Naive B cell (primary cell): ENCODE results near the gene SH2D3A. TPM values are rescaled to one million over a fixed set of nuclear protein-coding genes. Genes with fewer than 3 reads are reported as not detected.
A peak's percentile ranks its signal among the peaks of the same experiment; 100 is the strongest.

Source experiments
- ATAC-seq, 2 donors: fragments of 150-1000 bp; cut with Tn5 transposase; 2 replicates each; pipeline ENCODE4 v1.10.0; 2021; ENCODE audit warnings: low read depth in 2 of 2, mild to moderate bottlenecking in 2 of 2, moderate library complexity in 2 of 2
- DNase-seq: peaks from one replicate; pipeline ENCODE4 v3.0.0; 2022
- H3K27ac Mint-ChIP-seq, 6 donors: one replicate each; pipeline ENCODE4 v1.8.0; 2020 to 2022; ENCODE audit warnings: mild to moderate bottlenecking in 6 of 6, mixed read lengths in 6 of 6, moderate library complexity in 5 of 6, inconsistent platforms in 2 of 6
- H3K27me3 Mint-ChIP-seq, 3 donors: one replicate each; pipeline ENCODE4 v1.8.0; 2021 to 2022; ENCODE audit warnings: mixed read lengths in 3 of 3, mild to moderate bottlenecking in 1 of 3
- H3K36me3 Mint-ChIP-seq, 2 donors: one replicate each; pipeline ENCODE4 v1.8.0; 2020 to 2022; ENCODE audit warnings: mixed read lengths in 2 of 2, inconsistent platforms in 1 of 2, mild to moderate bottlenecking in 1 of 2
- H3K4me1 Mint-ChIP-seq, 3 donors: one replicate each; pipeline ENCODE4 v1.8.0; 2020 to 2022; ENCODE audit warnings: mixed read lengths in 3 of 3, inconsistent platforms in 1 of 3, mild to moderate bottlenecking in 1 of 3, moderate library complexity in 1 of 3
- H3K4me3 Mint-ChIP-seq, 8 donors: one replicate each; pipeline ENCODE4 v1.8.0; 2020 to 2022; ENCODE audit warnings: mild to moderate bottlenecking in 8 of 8, mixed read lengths in 8 of 8, moderate library complexity in 8 of 8, inconsistent platforms in 2 of 8
- H3K9me3 Mint-ChIP-seq, 7 donors: one replicate each; pipeline ENCODE4 v1.8.0; 2020 to 2022; ENCODE audit warnings: mixed read lengths in 7 of 7, mild to moderate bottlenecking in 5 of 7, inconsistent platforms in 2 of 7, moderate library complexity in 1 of 7
- polyA plus RNA-seq, 6 donors: library from polyadenylated mRNA; unstranded; fragments of 300-500 nt; fragmentation: Illumina TruSeq; gene quantifications; one replicate each; pipeline ENCODE4 v1.2.3, GENCODE V29; 2021; ENCODE audit warnings: low read depth in 6 of 6

Gene SH2D3A
- 10 to 100 TPM in 5 of 6 donors, 1 to 10 TPM in 1; 7.5 to 39.5 (median 22.3) TPM for polyA plus RNA-seq

GRCh38 chr19:6767357-6768235 is at the start of gene SH2D3A:
SH2D3A (minus strand) TSS chr19:6767435; CDS start chr19:6763748, 3,687 bp downstream.
- H3K27ac Mint-ChIP-seq: peak within 1 kb of the TSS; percentile 92 to 98 (median 98)
- H3K36me3 Mint-ChIP-seq: no peaks in the 10 kb centered on the region
- peak within 1 kb of the TSS; percentile 84 to 97 (median 90) for H3K4me3 Mint-ChIP-seq
- peaks cover 41 to 56% (median 41%) of the 10 kb centered on the region in 3 donors for H3K4me1 Mint-ChIP-seq
- ATAC-seq (peak; percentile 69 to 71), DNase-seq (peak; percentile 92)
- no peaks in the 10 kb centered on the region for H3K9me3 Mint-ChIP-seq
- no peaks in the 10 kb centered on the region for H3K27me3 Mint-ChIP-seq

- H3K4me3 Mint-ChIP-seq: peak overlapping the region in 2 of 8 donors; percentile 39 to 48
- peaks cover 59 to 77% (median 76%) of the 10 kb centered on the region in 3 donors for H3K4me1 Mint-ChIP-seq
- peaks cover 0 to 1% (median 0%) of the 10 kb centered on the region in 7 donors for H3K9me3 Mint-ChIP-seq
- peaks cover 8 to 19% of the 10 kb centered on the region in 2 donors for H3K36me3 Mint-ChIP-seq
- no peaks in the 10 kb centered on the region for H3K27me3 Mint-ChIP-seq
- peak overlapping the region in 3 of 6 donors; percentile 40 to 69 (median 41) for H3K27ac Mint-ChIP-seq
- DNase-seq: no peak
- ATAC-seq: no peak
Observed at GRCh38 chr19:6813659-6814058, 46.4 kb upstream of the SH2D3A start.

GRCh38 chr19:6812612-6813011 is 45.4 kb upstream of the SH2D3A start:
- H3K27ac Mint-ChIP-seq: peak overlapping the region in 4 of 6 donors; percentile 33 to 84 (median 62)

GRCh38 chr19:6811906-6812305 is 44.7 kb upstream of the SH2D3A start:
- DNase-seq (no peak), ATAC-seq (no peak)
- peak overlapping the region in 4 of 6 donors; percentile 21 to 84 (median 70) for H3K27ac Mint-ChIP-seq
- H3K9me3 Mint-ChIP-seq: no peaks in the 10 kb centered on the region
- peak overlapping the region in 1 of 8 donors; percentile 48 for H3K4me3 Mint-ChIP-seq
- H3K36me3 Mint-ChIP-seq: peaks cover 0 to 15% of the 10 kb centered on the region in 2 donors
- peaks cover 58 to 73% (median 72%) of the 10 kb centered on the region in 3 donors for H3K4me1 Mint-ChIP-seq
- no peaks in the 10 kb centered on the region for H3K27me3 Mint-ChIP-seq

More at GRCh38 chr19:6812612-6813011, 45.4 kb upstream of the SH2D3A start:
- ATAC-seq (no peak), DNase-seq (no peak)
- no peaks in the 10 kb centered on the region for H3K9me3 Mint-ChIP-seq
- peaks cover 57 to 75% (median 71%) of the 10 kb centered on the region in 3 donors for H3K4me1 Mint-ChIP-seq
- H3K4me3 Mint-ChIP-seq: peak overlapping the region in 2 of 8 donors; percentile 17 to 21
- no peaks in the 10 kb centered on the region for H3K27me3 Mint-ChIP-seq
- H3K36me3 Mint-ChIP-seq: peaks cover 0 to 19% of the 10 kb centered on the region in 2 donors

- no peaks in the 10 kb centered on the region for H3K9me3 Mint-ChIP-seq
- H3K27ac Mint-ChIP-seq: peak overlapping the region in 1 of 6 donors; percentile 67
- peak overlapping the region in 2 of 8 donors; percentile 47 to 67 for H3K4me3 Mint-ChIP-seq
- H3K27me3 Mint-ChIP-seq: no peaks in the 10 kb centered on the region
- H3K36me3 Mint-ChIP-seq: peaks cover 0 to 15% of the 10 kb centered on the region in 2 donors
- DNase-seq (no peak), ATAC-seq (no peak)
- H3K4me1 Mint-ChIP-seq: peaks cover 60 to 75% (median 74%) of the 10 kb centered on the region in 3 donors
Observed at GRCh38 chr19:6811378-6811777, 44.1 kb upstream of the SH2D3A start.

GRCh38 chr19:6809262-6809661 is 42.0 kb upstream of the SH2D3A start:
- Mint-ChIP-seq H3K4me3 (peak overlapping the region in 4 of 8 donors; percentile 1 to 62 (median 56)), H3K4me1 (peaks cover 49 to 87% (median 68%) of the 10 kb centered on the region in 3 donors), H3K27me3 (no peaks in the 10 kb centered on the region), H3K9me3 (no peaks in the 10 kb centered on the region), H3K36me3 (peaks cover 0 to 15% of the 10 kb centered on the region in 2 donors), H3K27ac (peak overlapping the region in 3 of 6 donors; percentile 62 to 97 (median 83))
- no peak for DNase-seq
- no peak for ATAC-seq

GRCh38 chr19:6808494-6808893 is 41.3 kb upstream of the SH2D3A start:
- no peaks in the 10 kb centered on the region for H3K27me3 Mint-ChIP-seq
- peaks cover 0 to 15% of the 10 kb centered on the region in 2 donors for H3K36me3 Mint-ChIP-seq
- H3K4me3 Mint-ChIP-seq: no peak overlapping the region
- H3K9me3 Mint-ChIP-seq: no peaks in the 10 kb centered on the region
- H3K27ac Mint-ChIP-seq: peak overlapping the region in 2 of 6 donors; percentile 31 to 74
- ATAC-seq (no peak), DNase-seq (no peak)
- peaks cover 50 to 87% (median 70%) of the 10 kb centered on the region in 3 donors for H3K4me1 Mint-ChIP-seq

- peaks cover 53 to 87% (median 70%) of the 10 kb centered on the region in 3 donors for H3K4me1 Mint-ChIP-seq
- peaks cover 0 to 15% of the 10 kb centered on the region in 2 donors for H3K36me3 Mint-ChIP-seq
- peak overlapping the region in 4 of 6 donors; percentile 41 to 88 (median 64) for H3K27ac Mint-ChIP-seq
- H3K4me3 Mint-ChIP-seq: no peak overlapping the region
- H3K27me3 Mint-ChIP-seq: no peaks in the 10 kb centered on the region
- no peaks in the 10 kb centered on the region for H3K9me3 Mint-ChIP-seq
- ATAC-seq (no peak), DNase-seq (no peak)
Observed at GRCh38 chr19:6807291-6807690, 40.1 kb upstream of the SH2D3A start.

GRCh38 chr19:6806488-6806887 is 39.3 kb upstream of the SH2D3A start:
- Mint-ChIP-seq H3K36me3 (peaks cover 0 to 8% of the 10 kb centered on the region in 2 donors), H3K27ac (peak overlapping the region in 4 of 6 donors; percentile 41 to 88 (median 60)), H3K4me3 (no peak overlapping the region), H3K4me1 (peaks cover 54 to 84% (median 70%) of the 10 kb centered on the region in 3 donors), H3K27me3 (no peaks in the 10 kb centered on the region), H3K9me3 (no peaks in the 10 kb centered on the region)
- DNase-seq: no peak
- no peak for ATAC-seq

- DNase-seq: peak; percentile 34
- H3K4me3 Mint-ChIP-seq: peak overlapping the region; percentile 85 to 97 (median 94)
Observed at GRCh38 chr19:6803036-6803404, 35.8 kb upstream of the SH2D3A start.

GRCh38 chr19:6802336-6803035 is 35.3 kb upstream of the SH2D3A start:
- peak; percentile 51 to 63 for ATAC-seq
- H3K27ac Mint-ChIP-seq: peak overlapping the region; percentile 93 to 99 (median 98)
- peaks cover 59 to 91% (median 72%) of the 10 kb centered on the region in 3 donors for H3K4me1 Mint-ChIP-seq
- no peaks in the 10 kb centered on the region for H3K9me3 Mint-ChIP-seq
- peak; percentile 65 for DNase-seq
- no peaks in the 10 kb centered on the region for H3K27me3 Mint-ChIP-seq
- H3K4me3 Mint-ChIP-seq: peak overlapping the region; percentile 85 to 97 (median 94)
- no peaks in the 10 kb centered on the region for H3K36me3 Mint-ChIP-seq

More at GRCh38 chr19:6803036-6803404, 35.8 kb upstream of the SH2D3A start:
- Mint-ChIP-seq H3K36me3 (no peaks in the 10 kb centered on the region), H3K27me3 (no peaks in the 10 kb centered on the region), H3K27ac (peak overlapping the region; percentile 93 to 99 (median 98)), H3K9me3 (no peaks in the 10 kb centered on the region), H3K4me1 (peaks cover 59 to 86% (median 72%) of the 10 kb centered on the region in 3 donors)
- peak; percentile 28 to 34 for ATAC-seq

GRCh38 chr19:6801485-6802086 is 34.4 kb upstream of the SH2D3A start:
- peak; percentile 93 for DNase-seq
- H3K4me3 Mint-ChIP-seq: peak overlapping the region; percentile 85 to 97 (median 92)
- H3K27ac Mint-ChIP-seq: peak overlapping the region; percentile 90 to 100 (median 98)
- H3K9me3 Mint-ChIP-seq: no peaks in the 10 kb centered on the region
- H3K27me3 Mint-ChIP-seq: no peaks in the 10 kb centered on the region
- H3K4me1 Mint-ChIP-seq: peaks cover 57 to 92% (median 74%) of the 10 kb centered on the region in 3 donors
- H3K36me3 Mint-ChIP-seq: peaks cover 0 to 4% of the 10 kb centered on the region in 2 donors
- ATAC-seq: peak; percentile 80 to 83
